ENCODE measurements around the gene OR1F1. TPM values are rescaled to one million over a fixed set of nuclear protein-coding genes. Genes with fewer than 3 reads are reported as not detected.

OR1F1 gene
- total and polyA plus RNA-seq, 11 donors = not detected

DNA sequence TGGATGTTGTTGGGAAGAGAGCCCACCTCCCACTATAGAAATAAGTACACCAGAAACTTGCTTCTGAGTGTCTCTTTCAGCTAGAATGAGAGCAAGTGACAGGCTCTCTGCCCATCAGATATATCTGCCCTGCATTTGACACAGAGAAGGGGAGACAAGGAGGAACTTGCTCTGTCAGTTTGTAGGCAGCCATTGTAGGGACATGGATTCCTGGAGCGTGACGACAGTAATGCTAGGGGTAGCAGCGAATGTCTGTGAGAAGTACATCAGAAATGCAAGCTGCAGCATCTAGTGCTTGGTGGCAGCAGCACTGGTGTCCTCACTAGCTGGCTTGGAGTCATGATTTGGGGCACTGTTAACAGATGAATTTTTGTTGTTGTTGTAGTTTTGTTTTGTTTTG is 24.0 kb downstream of the OR1F1 start:
- H3K27me3 ChIP-seq = peaks cover 0 to 13% (median 0%) of the 10 kb centered on the region in 9 donors
- intact Hi-C loops (cut with DNase I) = no loop called here
- no peaks in the 10 kb centered on the region for H3K36me3 ChIP-seq
- ATAC-seq (no peak), DNase-seq (no peak)
- no peak overlapping the region for H3K27ac ChIP-seq
- no peak for TF ChIP-seq POLR2A (IDR thresholded peaks at IDR 0.05)
- TF ChIP-seq, protein P1, sequence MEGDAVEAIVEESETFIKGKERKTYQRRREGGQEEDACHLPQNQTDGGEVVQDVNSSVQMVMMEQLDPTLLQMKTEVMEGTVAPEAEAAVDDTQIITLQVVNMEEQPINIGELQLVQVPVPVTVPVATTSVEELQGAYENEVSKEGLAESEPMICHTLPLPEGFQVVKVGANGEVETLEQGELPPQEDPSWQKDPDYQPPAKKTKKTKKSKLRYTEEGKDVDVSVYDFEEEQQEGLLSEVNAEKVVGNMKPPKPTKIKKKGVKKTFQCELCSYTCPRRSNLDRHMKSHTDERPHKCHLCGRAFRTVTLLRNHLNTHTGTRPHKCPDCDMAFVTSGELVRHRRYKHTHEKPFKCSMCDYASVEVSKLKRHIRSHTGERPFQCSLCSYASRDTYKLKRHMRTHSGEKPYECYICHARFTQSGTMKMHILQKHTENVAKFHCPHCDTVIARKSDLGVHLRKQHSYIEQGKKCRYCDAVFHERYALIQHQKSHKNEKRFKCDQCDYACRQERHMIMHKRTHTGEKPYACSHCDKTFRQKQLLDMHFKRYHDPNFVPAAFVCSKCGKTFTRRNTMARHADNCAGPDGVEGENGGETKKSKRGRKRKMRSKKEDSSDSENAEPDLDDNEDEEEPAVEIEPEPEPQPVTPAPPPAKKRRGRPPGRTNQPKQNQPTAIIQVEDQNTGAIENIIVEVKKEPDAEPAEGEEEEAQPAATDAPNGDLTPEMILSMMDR (IDR thresholded peaks at IDR 0.05) = no peak
- H3K4me3 ChIP-seq = no peak overlapping the region
- WGBS, 4 donors = 85 to 93% (median 89%) methylated on average over 3 of the region's 3 CpGs
- H3K9me3 ChIP-seq = peaks cover 0 to 5% (median 0%) of the 10 kb centered on the region in 12 donors
- no peaks in the 10 kb centered on the region for H3K4me1 ChIP-seq

DNA sequence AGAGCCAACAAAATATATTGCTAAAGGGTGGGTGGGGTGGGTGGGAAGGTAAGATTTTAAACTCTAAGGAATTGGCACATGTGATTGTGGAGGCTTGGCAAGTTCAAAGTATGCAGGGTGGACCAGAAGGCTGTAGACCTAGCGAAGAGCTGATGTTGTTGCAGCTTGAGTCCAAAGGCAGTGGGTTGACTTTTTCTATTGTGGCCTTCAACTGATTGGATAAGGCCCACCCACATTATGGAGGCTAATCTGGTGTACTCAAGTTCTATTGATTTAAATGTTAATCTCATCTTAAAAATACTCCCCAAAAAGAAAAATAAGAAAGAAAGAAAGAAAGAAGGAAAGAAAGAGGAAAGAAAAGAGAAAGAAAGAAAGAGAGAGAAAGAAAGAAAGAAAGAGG is 24.6 kb downstream of the OR1F1 start:
- no peak overlapping the region for H3K4me3 ChIP-seq
- H3K4me1 ChIP-seq = no peaks in the 10 kb centered on the region
- no peaks in the 10 kb centered on the region for H3K36me3 ChIP-seq
- intact Hi-C loops (cut with DNase I) = no loop called here
- WGBS, 4 donors = 35 to 70% (median 63%) methylated on average over 1 of the region's 1 CpG
- TF ChIP-seq, protein P1 (IDR thresholded peaks at IDR 0.05) = no peak
- TF ChIP-seq POLR2A (IDR thresholded peaks at IDR 0.05) = no peak
- ATAC-seq (no peak), DNase-seq (no peak)
- H3K27me3 ChIP-seq = peaks cover 0 to 13% (median 0%) of the 10 kb centered on the region in 9 donors
- no peak overlapping the region for H3K27ac ChIP-seq
- H3K9me3 ChIP-seq = peaks cover 0 to 7% (median 0%) of the 10 kb centered on the region in 12 donors

DNA sequence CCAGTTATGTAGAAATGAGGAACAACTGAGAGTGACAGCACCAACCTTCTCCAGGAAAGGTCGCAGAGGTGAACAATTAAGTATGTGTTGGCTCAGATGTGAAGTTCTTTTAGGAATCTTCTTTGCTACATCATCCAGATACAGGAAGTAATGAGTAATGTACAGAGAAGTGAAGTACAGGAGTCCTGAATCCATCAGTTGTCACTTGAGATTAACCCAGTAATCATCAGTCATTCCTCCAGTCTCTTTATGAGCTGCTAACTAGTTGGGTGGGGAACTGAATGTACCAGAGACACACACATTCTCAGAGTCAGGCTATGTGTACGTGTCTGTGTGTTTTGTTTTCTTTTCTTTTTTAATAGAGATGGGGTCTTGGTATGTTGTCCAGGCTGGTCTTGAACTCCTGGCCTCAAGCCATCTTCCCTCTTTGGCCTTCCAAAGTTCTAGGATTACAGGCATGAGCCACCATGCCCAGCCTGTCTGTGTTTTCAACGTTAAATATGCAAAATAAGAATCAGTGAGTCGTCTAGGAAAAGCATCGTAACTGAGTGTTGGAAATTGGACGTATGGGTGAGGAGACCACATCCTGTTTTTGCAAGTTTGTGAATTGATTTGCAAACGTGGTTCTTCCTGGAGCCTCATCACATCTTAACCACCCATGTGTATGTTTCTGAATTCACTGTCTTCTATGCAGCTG is 27.0 kb downstream of the OR1F1 start:
- Histone ChIP-seq H3K27ac (peak overlapping the region in 1 of 12 donors; percentile 55), H3K27me3 (peaks cover 0 to 6% (median 0%) of the 10 kb centered on the region in 9 donors), H3K36me3 (no peaks in the 10 kb centered on the region), H3K9me3 (peaks cover 0 to 23% (median 2%) of the 10 kb centered on the region in 12 donors), H3K4me3 (no peak overlapping the region), H3K4me1 (no peaks in the 10 kb centered on the region)
- ATAC-seq (no peak), DNase-seq (no peak)
- WGBS, 4 donors = 34 to 47% (median 41%) methylated on average over 7 of the region's 7 CpGs
- intact Hi-C loops (cut with DNase I) = no loop called here
- TF ChIP-seq POLR2A (IDR thresholded peaks at IDR 0.05) = no peak
- TF ChIP-seq, protein P1 (IDR thresholded peaks at IDR 0.05) = no peak

DNA sequence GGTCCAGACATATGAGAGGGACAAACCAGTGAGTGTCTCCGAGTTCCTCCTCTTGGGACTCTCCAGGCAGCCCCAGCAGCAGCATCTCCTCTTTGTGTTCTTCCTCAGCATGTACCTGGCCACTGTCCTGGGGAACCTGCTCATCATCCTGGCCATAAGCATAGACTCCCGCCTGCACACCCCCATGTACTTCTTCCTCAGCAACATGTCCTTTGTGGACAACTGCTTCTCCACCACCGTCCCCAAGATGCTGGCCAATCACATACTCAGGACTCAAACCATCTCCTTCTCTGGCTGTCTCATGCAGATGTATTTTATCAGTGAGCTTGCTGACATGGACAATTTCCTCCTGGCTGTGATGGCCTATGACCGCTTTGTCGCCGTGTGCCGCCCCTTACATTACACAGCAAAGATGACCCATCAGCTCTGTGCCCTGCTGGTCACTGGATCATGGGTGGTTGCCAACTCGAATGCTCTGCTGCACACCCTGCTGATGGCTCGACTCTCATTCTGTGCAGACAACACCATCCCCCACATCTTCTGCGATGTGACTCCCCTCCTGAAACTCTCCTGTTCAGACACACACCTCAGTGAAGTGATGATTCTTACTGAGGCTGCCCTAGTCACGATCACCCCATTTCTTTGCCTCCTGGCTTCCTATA is 27.7 kb downstream of the OR1F1 start:
- H3K36me3 ChIP-seq = no peaks in the 10 kb centered on the region
- no peak for ATAC-seq
- H3K4me1 ChIP-seq = no peaks in the 10 kb centered on the region
- intact Hi-C loops (cut with DNase I) = no loop called here
- peaks cover 0 to 3% (median 0%) of the 10 kb centered on the region in 9 donors for H3K27me3 ChIP-seq
- peak overlapping the region in 1 of 12 donors; percentile 55 for H3K27ac ChIP-seq
- 75 to 80% (median 78%) methylated on average over 11 of the region's 11 CpGs for WGBS, 4 donors
- DNase-seq = no peak
- no peak overlapping the region for H3K4me3 ChIP-seq
- TF ChIP-seq POLR2A (IDR thresholded peaks at IDR 0.05) = no peak
- TF ChIP-seq, protein P1 (IDR thresholded peaks at IDR 0.05) = no peak
- H3K9me3 ChIP-seq = peaks cover 0 to 30% (median 6%) of the 10 kb centered on the region in 12 donors
